Measurements from ENCODE around the gene CTU1. TPM values are rescaled to one million over a fixed set of nuclear protein-coding genes. Genes with fewer than 3 reads are reported as not detected.

Gene CTU1
- total RNA-seq, 3 donors from 2014 or later: 24.1 to 29.3 (median 27.7) TPM

DNA sequence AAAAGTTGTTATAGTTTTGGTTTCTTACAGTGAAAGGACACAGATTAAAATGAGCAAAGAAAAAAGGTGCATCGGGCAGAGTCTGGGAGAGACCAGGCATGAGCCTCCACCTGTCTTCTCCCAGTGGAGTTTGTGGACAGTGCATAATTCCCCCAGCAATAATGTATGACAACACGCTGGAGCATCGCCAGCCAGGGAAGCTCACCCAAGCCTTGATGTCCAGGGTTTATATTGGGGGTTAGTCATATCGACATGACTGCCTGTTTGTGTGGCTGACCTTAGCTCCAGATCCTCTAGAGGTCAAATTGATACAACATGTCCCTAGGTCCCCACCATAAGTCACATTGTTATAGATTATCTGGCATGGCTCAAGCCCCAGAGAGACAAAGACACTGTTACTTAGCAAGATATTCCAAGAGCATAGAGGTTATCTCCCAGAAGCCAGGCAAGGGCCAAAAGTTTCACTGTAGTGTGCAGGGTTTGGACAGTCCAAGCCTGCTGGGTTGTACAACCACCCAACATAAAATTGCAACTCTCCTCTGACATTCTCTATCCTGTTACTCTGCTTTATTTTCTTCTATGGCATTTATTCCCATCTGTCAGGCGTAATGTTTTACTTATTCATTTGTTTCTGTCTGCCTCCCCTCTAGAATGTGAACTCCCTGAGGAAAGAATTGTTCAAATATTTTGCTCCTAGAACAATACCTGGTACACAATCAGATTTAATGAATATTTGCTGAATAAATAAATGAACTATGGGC lies 37.7 kb downstream of the CTU1 start:
- ATAC-seq (no peak), DNase-seq (no peak)
- Mint-ChIP-seq H3K4me3 (no peak overlapping the region), H3K36me3 (ENCODE audit: insufficient read depth) (no peaks in the 10 kb centered on the region), H3K4me1 (ENCODE audit: low read depth) (no peaks in the 10 kb centered on the region), H3K9me3 (peaks cover 12% of the 10 kb centered on the region), H3K27me3 (ENCODE audit: low read depth) (peaks cover 26% of the 10 kb centered on the region)

DNA sequence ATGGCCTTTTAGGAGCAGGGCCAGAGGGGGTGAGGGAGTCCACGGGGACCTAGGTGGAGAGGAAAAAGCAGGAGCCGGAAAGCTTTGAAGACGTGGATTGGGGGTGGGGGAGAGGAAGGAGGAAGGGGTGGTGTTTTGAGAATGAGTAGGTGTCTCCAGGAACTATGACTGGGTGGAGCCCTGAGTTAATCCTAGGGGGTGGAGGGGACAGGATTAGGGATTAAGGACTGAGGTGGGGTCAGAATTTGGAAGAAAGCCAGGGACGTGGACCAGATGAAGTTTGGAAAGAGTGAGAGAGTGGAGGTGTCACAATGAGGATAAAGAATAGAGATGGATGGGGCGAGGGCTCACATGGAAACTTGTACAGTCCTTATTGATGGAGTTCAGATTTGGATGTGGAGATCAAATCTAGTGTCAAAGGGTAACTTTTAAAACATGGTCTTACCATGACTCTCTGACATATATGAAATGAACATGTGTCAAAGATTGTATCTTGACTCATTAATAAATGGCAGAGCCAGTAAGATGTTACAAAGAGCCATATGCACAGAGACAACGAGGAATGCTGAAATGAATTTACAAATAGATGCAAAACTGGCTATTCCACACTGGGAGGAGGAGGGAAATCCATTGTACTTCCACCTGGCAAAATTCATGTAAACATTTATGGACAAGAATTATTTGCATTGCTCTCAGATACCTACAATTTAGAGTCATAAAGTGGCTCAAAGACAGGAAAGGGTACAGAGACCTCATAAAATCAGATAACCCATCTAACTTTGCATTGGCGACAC lies 41.6 kb downstream of the CTU1 start:
- ATAC-seq: no peak
- Mint-ChIP-seq H3K4me3 (no peak overlapping the region), H3K27me3 (ENCODE audit: low read depth) (peaks cover 47% of the 10 kb centered on the region), H3K9me3 (no peaks in the 10 kb centered on the region), H3K4me1 (ENCODE audit: low read depth) (peaks cover 3% of the 10 kb centered on the region), H3K36me3 (ENCODE audit: insufficient read depth) (no peaks in the 10 kb centered on the region)
- DNase-seq: no peak

DNA sequence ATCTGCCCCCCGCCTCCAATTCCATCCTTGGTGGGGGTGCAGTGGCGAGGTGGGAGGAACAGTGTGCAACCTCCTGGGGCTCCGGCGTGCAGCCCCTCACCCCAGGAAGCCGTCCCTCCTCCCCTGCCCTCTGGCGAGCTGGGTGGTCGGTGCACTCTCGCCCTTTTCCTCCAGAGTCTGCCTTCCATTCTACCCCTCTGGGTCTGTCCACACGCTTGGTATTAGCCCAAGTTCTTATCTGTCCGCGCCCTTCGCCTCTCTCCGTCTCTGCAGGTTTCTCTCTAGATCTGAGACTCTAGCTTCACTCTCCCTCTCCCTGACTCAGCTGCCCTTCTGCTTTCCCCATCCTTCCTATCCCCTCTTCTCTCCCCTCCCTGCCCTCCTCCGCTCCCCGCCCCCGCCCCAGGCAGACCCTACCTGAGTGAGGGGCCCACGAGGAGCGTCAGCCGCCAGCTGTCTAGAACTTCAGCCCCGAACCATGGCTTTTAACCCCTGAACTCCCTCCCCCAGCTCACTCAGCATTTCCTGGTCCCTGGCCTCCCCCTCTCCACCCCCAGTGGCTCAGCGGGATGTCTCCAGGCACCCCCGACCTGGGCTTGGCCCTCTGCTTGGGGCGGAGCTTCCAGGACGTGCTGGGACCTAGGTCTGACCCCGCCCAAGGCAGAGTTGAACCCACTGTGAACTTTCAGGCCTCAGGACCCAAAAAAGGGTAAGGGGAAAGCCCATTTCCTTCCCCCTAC lies 42.8 kb downstream of the CTU1 start:
- Mint-ChIP-seq H3K27me3 (ENCODE audit: low read depth) (peaks cover 56% of the 10 kb centered on the region), H3K4me3 (no peak overlapping the region), H3K4me1 (ENCODE audit: low read depth) (peaks cover 3% of the 10 kb centered on the region), H3K36me3 (ENCODE audit: insufficient read depth) (no peaks in the 10 kb centered on the region), H3K9me3 (no peaks in the 10 kb centered on the region)
- no peak for DNase-seq
- ATAC-seq: no peak

DNA sequence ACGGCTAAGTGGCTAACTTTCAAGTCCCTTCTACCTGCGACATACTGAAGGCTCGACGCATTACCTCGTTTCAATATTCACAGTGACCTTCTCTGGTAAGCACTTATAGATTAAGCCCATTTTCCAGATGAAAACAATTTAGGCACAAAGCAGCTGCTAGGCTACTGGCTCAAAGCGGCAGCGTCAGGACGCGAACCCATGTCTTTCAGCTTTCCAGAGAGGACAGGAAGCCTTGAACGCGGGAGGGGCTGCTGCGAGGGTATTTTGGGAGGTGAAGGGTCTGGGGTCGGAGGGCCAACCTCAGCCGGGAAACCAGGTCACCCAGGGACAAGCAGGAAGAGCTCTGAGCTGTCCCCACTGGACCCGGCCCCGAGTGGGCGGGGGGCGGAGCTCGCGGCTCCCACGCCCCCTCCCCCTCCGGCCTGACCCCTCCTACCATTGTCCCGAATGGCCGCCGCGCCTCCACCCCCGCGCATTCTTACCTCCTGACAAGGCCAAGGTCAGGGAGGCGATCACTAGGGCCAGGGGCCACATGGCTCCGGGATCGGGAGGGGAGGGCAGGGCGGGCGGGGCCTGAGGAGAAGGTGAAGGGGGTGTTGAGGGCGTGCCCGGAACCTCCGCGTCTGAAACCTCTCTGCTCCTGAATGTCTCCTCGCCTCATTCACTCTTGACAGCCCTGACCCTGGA lies 43.5 kb downstream of the CTU1 start, which contains the start of gene KLK13:
Gene KLK13, minus strand, starts transcription at position 559 of the 687 bp plus-strand sequence. Its CDS starts 25 bp downstream, at position 534.
- peaks cover 3% of the 10 kb centered on the region for H3K4me1 Mint-ChIP-seq (ENCODE audit: low read depth)
- ATAC-seq (no peak), DNase-seq (no peak)
- H3K9me3 Mint-ChIP-seq: no peaks in the 10 kb centered on the region
- no peak within 1 kb of the TSS for H3K4me3 Mint-ChIP-seq
- peaks cover 56% of the 10 kb centered on the region for H3K27me3 Mint-ChIP-seq (ENCODE audit: low read depth)
- H3K36me3 Mint-ChIP-seq (ENCODE audit: insufficient read depth): no peaks in the 10 kb centered on the region

DNA sequence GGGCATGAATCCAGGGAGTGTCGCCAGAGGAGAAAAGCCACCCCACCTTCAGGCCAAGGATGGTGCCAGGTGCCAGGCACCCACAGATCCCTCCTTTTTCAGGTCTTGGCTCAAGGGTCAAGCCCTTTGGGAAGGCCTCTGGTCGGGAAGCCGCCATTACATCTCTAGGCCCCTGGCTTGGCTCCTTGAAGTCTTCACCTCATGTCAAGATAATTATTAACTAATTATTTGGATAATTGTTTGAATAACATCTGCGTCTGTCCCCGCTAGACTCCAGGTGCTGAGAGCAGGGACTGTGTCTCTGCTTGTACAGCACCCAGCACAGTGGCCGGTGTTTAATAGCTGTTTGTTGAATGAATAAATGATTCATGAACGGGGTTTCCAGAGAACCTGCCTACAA lies 44.5 kb downstream of the CTU1 start:
- H3K9me3 Mint-ChIP-seq: no peaks in the 10 kb centered on the region
- H3K4me1 Mint-ChIP-seq (ENCODE audit: low read depth): peaks cover 3% of the 10 kb centered on the region
- no peaks in the 10 kb centered on the region for H3K36me3 Mint-ChIP-seq (ENCODE audit: insufficient read depth)
- H3K4me3 Mint-ChIP-seq: no peak overlapping the region
- ATAC-seq (no peak), DNase-seq (no peak)
- H3K27me3 Mint-ChIP-seq (ENCODE audit: low read depth): peaks cover 59% of the 10 kb centered on the region

DNA sequence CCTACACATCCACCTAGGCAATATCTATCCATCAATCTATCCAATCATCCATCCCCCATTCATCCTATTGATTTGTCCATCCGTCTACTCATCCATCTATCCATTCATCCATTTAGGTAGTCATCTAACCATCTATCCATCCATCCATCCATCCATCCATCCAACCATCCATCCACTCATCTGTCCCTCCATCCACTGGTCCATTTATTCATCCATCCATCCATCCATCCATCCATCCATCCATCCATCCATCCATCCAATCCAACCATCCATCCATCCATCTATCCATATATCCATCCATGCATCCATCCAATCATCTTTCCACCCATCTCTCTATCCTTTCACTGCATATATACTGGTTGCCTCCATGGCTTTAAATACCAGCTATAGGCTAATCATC lies 47.2 kb downstream of the CTU1 start:
- peaks cover 49% of the 10 kb centered on the region for H3K27me3 Mint-ChIP-seq (ENCODE audit: low read depth)
- H3K4me3 Mint-ChIP-seq: no peak overlapping the region
- H3K9me3 Mint-ChIP-seq: no peaks in the 10 kb centered on the region
- no peak for DNase-seq
- no peaks in the 10 kb centered on the region for H3K36me3 Mint-ChIP-seq (ENCODE audit: insufficient read depth)
- ATAC-seq: no peak
- peaks cover 3% of the 10 kb centered on the region for H3K4me1 Mint-ChIP-seq (ENCODE audit: low read depth)

DNA sequence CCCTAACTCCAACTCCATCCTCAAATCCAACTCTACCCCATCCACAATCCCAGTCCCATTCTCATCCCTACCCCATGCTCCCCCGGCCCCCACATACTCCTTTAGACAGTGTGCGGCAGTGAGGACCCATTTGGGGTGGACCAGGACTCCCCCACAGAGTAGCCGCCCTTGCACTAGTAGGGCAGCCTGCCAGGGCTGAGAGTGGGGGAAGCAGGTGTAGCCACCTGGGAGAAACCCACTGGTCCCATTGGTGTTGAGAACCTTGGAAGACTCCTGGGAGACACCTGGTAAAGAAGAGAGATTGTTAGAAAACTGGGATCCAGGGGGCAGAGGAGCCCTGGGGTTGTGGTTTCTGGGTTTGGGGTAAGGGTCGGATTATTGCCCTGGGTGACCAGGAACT lies 47.9 kb downstream of the CTU1 start:
- H3K4me1 Mint-ChIP-seq (ENCODE audit: low read depth): peaks cover 3% of the 10 kb centered on the region
- DNase-seq (no peak), ATAC-seq (no peak)
- no peak overlapping the region for H3K4me3 Mint-ChIP-seq
- peaks cover 48% of the 10 kb centered on the region for H3K27me3 Mint-ChIP-seq (ENCODE audit: low read depth)
- no peaks in the 10 kb centered on the region for H3K9me3 Mint-ChIP-seq
- H3K36me3 Mint-ChIP-seq (ENCODE audit: insufficient read depth): no peaks in the 10 kb centered on the region

DNA sequence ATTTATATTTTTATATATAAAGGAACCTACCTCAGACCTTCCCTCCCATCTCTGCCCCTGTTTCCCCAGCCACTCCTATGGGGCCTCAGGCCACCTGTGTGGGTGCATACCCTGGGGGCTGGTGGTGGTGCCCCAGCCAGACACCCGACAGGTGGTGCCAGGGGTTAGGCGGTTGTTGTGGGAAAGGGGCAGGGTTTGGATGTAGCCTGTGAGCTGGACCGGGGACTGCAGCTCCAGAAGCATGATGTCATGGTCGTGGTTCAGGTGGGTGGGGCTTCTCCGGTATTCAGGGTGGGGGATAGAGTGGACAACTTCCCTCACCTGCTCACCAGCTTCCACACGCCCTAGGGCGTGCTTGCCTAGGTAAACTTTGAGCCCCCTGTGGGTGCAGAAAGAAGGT lies 48.5 kb downstream of the CTU1 start:
- no peaks in the 10 kb centered on the region for H3K9me3 Mint-ChIP-seq
- no peak for ATAC-seq
- H3K27me3 Mint-ChIP-seq (ENCODE audit: low read depth): peaks cover 44% of the 10 kb centered on the region

DNA sequence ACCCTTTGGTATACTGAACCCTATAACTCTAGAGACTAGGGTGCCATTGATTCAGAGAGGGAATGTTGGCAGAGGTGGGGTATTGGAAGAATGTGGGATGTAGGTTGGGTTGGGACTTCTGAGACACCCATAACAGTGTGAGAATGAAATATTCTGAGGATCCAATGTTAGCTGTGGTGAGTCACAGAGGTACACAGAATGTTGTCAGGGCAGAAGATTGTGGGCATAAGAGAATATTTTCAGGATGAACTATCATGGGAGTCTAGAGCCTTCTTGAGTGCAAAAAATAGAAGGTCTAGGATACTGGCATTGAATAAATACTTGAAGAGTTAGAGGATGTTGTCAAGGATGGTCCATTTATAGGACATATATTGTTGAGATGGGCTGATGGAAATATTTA lies 52.3 kb downstream of the CTU1 start:
- Mint-ChIP-seq H3K27me3 (ENCODE audit: low read depth) (peaks cover 40% of the 10 kb centered on the region), H3K36me3 (ENCODE audit: insufficient read depth) (no peaks in the 10 kb centered on the region), H3K9me3 (no peaks in the 10 kb centered on the region), H3K4me3 (no peak overlapping the region), H3K4me1 (ENCODE audit: low read depth) (no peaks in the 10 kb centered on the region)
- DNase-seq (no peak), ATAC-seq (no peak)

More for the DNA sequence above, 48.5 kb downstream of the CTU1 start:
- Mint-ChIP-seq H3K4me3 (no peak overlapping the region), H3K36me3 (ENCODE audit: insufficient read depth) (no peaks in the 10 kb centered on the region), H3K4me1 (ENCODE audit: low read depth) (no peaks in the 10 kb centered on the region)
- no peak for DNase-seq

Other genes with a start within 250 kb of the CTU1 start
- gene KLK2, start 235.0 kb downstream of the CTU1 start, total RNA-seq: not detected
- not detected for gene KLK4, start 197.0 kb downstream of the CTU1 start, total RNA-seq
- not detected for gene KLK5, start 155.4 kb downstream of the CTU1 start, total RNA-seq
- not detected for gene KLK6, start 138.8 kb downstream of the CTU1 start, total RNA-seq
- not detected for gene KLK7, start 124.5 kb downstream of the CTU1 start, total RNA-seq
- gene KLK8, start 106.8 kb downstream of the CTU1 start, total RNA-seq: not detected
- not detected for gene KLK10, start 88.7 kb downstream of the CTU1 start, total RNA-seq
- gene KLK11, start 81.8 kb downstream of the CTU1 start, total RNA-seq: under 1 TPM in 1 of 3 donors, not detected in 2; 0.24 TPM
- gene KLK12, start 73.4 kb downstream of the CTU1 start, total RNA-seq: not detected
- not detected for gene KLK13, start 43.3 kb downstream of the CTU1 start, total RNA-seq
- 1 to 10 TPM in 2 of 3 donors, under 1 TPM in 1; 0.79 to 1.4 (median 1.2) TPM for gene KLK14, start 25.5 kb downstream of the CTU1 start, total RNA-seq
- gene SIGLEC9, start 16.5 kb upstream of the CTU1 start, total RNA-seq: under 1 TPM; 0.22 to 0.43 (median 0.37) TPM
- under 1 TPM in 1 of 3 donors, not detected in 2; 0.16 TPM for gene SIGLEC7, start 33.9 kb upstream of the CTU1 start, total RNA-seq
- gene CD33, start 116.7 kb upstream of the CTU1 start, total RNA-seq: under 1 TPM; 0.11 to 0.51 (median 0.11) TPM
- gene SIGLECL1, start 142.7 kb upstream of the CTU1 start, total RNA-seq: not detected
- gene IGLON5, start 203.2 kb upstream of the CTU1 start, total RNA-seq: under 1 TPM in 1 of 3 donors, not detected in 2; 0.08 TPM
- 1 to 10 TPM; 1.6 to 2.3 (median 1.8) TPM for gene VSIG10L, start 233.7 kb upstream of the CTU1 start, total RNA-seq

Measured in activated T-cell treated with anti-CD3 and anti-CD28 coated beads, Interleukin-2, amount 50 U/mL, for 4 hours (primary cell).